GM18508 (cell line): ENCODE results near the gene MIPOL1.
"Not testable (repeated sequence)": the region's sequence is repeated elsewhere in the genome, so short reads cannot be mapped to it uniquely, and the experiment has no call there.

ENCODE experiments used
- ATAC-seq: cut with Tn5 transposase; IDR thresholded peaks from one replicate; pipeline ENCODE4 v1.9.1; 2021; ENCODE audit warnings: moderate number of reproducible peaks; ENCODE audit not compliant: insufficient read depth, unreplicated experiment

The MIPOL1 gene

DNA sequence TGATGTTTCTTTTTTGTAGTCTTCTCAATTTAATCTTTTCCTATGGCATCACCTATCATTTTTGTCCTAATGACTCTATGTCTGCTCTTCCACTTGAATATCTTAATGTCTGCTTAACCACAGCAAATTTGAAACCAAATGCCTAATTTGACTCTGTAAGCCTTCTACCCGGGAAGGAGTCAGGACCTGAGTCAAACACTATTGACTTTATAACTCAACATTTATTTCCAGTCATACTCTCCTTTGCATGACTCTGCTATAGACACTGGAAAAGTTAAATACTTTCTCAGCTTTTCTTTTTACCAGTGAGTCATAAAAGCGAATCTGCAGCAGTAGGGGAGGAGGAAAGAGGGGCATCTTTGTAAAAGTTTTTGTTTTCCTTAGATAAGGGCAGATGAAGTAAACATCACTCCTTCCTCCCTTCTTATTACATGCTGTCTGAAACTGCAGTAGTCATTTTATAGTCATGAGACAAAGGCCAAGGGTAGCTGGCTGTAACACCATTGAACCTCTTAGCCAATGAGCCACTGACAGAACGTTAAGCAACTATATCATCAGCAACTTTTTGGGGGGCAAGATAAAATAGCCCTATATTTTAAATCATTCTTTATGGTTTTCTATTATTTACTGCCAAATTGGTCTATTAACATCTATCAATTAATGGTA is 179.3 kb downstream of the MIPOL1 start:
- ATAC-seq, result no peak

GRCh38 chr14:37384870-37385596 is 187.3 kb downstream of the MIPOL1 start:
- ATAC-seq, result no peak

GRCh38 chr14:37397157-37397940 is 199.6 kb downstream of the MIPOL1 start:
- not testable (repeated sequence) for ATAC-seq

GRCh38 chr14:37397941-37398215 is 200.1 kb downstream of the MIPOL1 start:
- ATAC-seq, result no peak

DNA sequence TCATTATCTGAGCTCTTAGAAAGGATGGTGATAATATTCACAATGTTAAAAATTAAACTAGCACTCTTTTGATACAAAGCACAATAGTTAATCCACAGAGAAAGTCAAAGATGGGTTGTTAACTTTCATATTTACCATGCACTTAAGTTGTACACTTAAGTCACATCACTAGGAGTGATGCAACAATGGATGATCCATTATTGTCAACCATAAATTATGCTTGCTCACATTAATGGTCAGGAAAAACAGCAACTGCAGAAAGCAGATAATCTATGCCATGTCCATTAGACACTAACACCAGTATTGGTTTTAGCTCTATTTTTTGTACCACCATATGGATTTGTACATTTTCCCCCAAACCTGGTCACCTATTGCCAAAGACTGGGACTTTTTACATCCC is 201.8 kb downstream of the MIPOL1 start:
- ATAC-seq, result no peak

DNA sequence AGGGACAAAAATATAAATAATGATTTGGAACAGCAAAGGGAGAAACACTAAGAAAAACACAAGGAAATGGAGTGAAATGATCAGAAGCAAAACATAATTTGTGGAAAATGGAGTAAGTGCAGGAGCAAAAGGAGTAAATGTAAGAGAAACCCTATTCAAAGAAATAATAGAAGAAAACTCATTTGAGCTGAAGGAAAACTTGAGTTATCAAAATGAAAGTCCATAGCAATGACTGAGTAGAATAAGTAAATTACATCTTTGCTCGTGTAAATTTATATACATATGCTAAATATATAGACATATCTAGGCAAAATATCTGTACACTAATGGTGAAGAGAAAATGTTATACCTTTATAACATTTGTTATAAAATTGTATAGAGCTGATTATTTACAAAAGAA is 203.4 kb downstream of the MIPOL1 start:
- ATAC-seq, result no peak

DNA sequence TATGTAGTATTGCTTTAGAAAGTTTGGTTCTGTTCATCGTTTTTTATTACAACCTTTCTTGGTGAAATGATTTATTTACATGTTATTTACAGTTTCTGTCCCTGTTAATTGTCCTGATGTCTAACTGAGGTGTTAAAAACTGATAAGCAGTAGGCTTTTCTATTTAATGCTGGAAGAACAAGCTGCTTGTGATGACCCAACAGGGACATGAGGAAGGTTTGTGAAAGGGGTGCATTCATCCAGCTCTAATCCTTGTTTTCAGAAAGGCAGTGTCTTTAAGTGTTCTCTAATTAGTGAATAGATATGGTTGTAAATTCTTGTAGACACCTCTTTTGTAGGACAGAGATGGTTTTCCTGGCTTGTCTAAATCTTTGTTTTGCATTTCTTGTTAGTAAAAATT is 205.9 kb downstream of the MIPOL1 start:
- no peak for ATAC-seq

DNA sequence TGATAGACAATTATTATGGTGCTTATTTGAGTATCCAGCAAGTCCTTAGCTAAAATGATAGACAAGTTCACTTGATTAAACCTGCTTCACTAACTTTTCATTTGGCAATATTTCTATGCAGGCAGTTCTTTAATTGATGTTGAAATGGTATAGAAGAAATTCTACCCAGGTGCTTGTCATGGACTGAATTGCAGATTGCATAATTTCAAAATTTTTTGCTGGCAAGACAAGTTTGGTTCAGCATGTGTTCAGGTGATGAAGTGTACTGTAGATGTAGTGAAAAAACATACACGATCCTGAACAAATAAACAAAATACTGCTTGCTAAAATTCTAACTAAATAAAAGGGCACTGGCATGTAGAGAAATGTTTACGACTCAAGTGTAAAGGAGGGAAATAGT is 208.4 kb downstream of the MIPOL1 start:
- ATAC-seq, result no peak

GRCh38 chr14:37411079-37411735 is 213.5 kb downstream of the MIPOL1 start:
- ATAC-seq, result no peak

DNA sequence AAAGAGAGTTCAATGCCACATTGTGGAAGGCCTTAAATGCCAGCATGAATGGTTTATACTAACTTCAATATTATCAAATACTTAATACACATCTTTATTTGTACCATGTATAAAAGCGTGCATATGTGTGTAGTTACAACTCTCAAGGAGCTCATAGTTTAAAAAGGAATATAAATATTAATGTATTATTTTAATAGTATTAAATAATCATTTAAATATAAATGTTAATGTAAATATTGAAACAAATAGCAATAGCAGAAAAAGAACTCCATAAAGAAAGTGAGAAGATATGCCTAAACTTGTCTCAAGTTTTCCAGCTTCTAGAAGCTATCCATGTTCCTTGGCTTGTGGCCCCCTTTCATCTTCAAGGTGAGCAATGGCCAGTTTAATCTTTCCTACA is 215.3 kb downstream of the MIPOL1 start:
- no peak for ATAC-seq

DNA sequence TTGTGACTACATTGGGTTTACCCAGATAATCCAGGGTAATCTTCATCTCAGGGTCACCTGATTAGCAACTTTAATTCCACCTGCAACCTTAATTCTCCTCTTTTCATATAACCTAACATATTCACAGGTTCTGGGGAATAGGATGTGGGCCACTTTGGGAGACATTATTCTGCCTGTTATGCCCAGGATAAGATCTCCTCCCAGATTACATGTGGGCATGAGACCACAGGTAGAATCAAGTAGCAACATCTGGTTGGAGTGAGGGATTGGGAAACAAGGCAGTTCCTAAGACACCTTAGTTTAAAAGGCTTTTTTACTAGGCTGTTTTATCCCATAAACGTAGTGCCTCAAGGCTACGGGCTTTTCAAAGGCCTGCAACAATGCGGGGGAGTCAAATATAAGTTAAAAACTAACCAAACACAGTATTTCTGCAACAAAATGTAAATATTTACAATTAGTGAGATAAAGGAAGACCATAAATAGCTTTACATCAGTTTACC is 215.8 kb downstream of the MIPOL1 start:
- no peak for ATAC-seq

GRCh38 chr14:37416264-37416663 is 218.5 kb downstream of the MIPOL1 start:
- no peak for ATAC-seq

DNA sequence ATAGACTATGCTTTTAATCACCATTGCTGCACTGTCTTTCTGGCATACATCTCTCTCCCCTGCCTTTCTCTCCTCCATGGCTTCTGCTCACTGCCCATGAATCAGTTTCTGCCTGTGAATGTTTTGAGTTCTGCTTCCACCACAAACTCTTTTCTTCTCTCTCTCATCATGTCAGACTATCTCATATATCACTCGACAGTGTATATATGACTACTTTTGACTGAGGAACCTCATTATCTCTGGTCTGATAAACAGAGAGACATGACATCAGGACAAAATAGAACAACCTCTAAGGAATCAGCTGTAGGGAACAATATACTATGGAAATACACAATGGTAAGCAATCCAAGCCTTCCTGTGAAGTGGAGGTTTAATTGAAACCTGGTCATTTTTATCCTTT is 219.4 kb downstream of the MIPOL1 start:
- ATAC-seq, result no peak

GRCh38 chr14:37417833-37418232 is 220.1 kb downstream of the MIPOL1 start:
- ATAC-seq, result no peak

DNA sequence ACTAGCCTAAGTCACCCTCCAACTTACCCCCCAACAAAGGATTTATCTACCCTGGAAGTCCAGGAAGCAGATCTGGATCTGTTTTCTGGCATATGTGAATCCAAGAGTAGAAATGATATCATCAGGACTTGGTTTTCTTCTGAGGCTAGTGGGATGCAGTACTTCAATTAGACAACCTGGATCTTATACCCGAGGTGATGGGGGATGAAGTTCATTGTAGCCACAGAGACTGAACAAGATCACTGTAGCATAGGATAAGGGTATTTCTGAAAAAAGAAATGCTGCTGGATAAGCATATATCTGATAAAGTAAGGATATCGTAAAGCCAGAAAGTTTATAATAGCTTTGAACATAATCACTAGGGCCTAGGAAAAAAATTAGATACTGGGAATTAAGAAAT is 222.9 kb downstream of the MIPOL1 start:
- no peak for ATAC-seq

DNA sequence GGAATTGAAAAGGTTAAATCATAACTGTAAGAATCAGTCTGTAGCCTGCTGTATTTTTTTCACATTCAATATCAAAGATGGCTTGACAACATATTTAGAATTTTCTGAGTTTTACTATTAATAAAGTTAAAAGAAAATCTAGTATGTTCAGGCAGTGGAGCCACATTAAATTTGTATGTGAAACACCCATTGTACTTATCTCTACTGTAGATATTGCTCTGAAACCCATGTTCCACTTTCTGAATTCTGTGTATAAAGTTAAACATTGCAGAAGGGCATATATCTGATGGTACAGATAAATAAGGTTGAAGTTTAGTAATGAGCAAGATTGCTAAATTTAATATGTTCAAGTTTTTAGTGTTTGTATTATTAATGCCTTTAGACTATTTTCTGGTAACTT is 224.6 kb downstream of the MIPOL1 start:
- ATAC-seq, result no peak

- no peak for ATAC-seq
Observed at GRCh38 chr14:37422748-37423147, 225.0 kb downstream of the MIPOL1 start.

GRCh38 chr14:37428954-37429353 is 231.2 kb downstream of the MIPOL1 start:
- ATAC-seq, result no peak

DNA sequence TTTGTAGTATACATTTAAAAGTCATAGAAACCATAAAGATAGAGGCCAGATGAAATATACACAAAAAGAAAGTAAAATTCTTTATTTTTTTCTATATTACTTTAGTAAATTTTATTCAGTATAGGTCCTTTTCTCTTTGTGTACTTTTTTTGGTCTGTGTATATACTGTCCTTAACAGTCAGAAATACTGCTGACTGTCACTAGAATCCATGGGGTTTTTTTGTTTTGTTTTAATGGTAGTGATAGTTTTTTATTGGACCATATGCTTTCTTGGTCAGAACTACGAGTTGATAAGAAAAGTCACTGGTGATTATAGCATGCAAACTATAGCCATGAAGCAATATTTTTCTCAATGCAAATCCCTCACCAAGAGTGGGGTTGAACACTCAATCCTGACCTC is 231.9 kb downstream of the MIPOL1 start:
- ATAC-seq, result no peak

- ATAC-seq, result no peak
Observed at GRCh38 chr14:37434867-37435266, 237.1 kb downstream of the MIPOL1 start.

DNA sequence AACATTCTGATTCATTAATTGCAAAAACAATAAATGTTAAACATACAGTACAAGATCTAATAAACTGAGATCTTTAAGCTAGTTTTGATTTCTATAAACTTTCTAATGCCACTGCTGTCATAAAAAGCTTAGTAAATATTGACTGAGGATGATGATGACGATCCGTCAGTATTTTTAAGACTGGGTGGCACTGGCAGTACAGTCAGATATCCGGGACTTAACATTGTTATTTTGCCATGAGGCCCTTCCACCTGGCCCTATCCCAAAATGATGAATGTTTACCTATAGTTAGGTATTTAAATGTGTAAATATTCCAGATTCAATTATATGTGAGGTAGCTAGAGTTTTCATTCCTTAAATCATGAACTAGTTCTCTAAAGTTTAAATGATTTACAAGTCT is 238.8 kb downstream of the MIPOL1 start:
- ATAC-seq, result no peak
